Skeletal muscle satellite cell (primary cell): ENCODE data around the gene EMP1.

Experiments
- H3K27me3 ChIP-seq: 2 replicates; pipeline ENCODE4 v1.7.0; 2013; ENCODE audit warnings: low read length; ENCODE audit not compliant: control insufficient read depth, insufficient read depth
- H3K36me3 ChIP-seq: 2 replicates; pipeline ENCODE4 v1.7.0; 2013; ENCODE audit warnings: mild to moderate bottlenecking, control low read depth, low read length; ENCODE audit not compliant: insufficient read depth
- H3K4me1 ChIP-seq: 2 replicates; pipeline ENCODE4 v1.7.0; 2013; ENCODE audit warnings: low read length; ENCODE audit not compliant: control insufficient read depth, insufficient read depth
- H3K4me2 ChIP-seq: 2 replicates; pipeline ENCODE4 v1.7.0; 2013; ENCODE audit warnings: mild to moderate bottlenecking, low read length
- H3K4me3 ChIP-seq: 2 replicates; pipeline ENCODE4 v1.7.0; 2013; ENCODE audit warnings: low read length
- H3K9ac ChIP-seq: 2 replicates; pipeline ENCODE4 v1.7.0; 2013; ENCODE audit warnings: mild to moderate bottlenecking, low read depth, low read length, moderate library complexity
- H3K9me3 ChIP-seq: replicated peaks from 2 replicates; pipeline ENCODE4 v1.7.0; 2013; ENCODE audit warnings: mild to moderate bottlenecking, control low read depth, low read length

EMP1 gene

DNA sequence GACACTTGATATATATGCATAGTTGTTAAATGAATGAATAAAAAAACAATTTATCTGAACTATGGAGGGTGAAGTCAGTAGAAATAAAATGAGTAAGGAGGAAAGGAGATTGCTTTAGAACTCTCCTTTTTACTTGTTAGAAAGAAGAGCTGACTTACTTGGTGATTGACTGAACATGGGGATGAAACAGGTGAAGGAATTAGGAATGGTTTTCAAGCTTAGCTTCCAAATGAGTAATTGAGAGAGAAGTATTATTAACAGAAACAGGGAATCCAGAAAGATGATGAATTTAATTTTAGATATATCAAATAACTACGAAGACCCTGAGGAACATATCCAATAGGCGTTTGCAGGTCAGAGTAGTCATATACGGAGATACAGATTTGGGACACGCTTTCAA lies 33.6 kb upstream of the EMP1 start:
- H3K9ac ChIP-seq: no peak overlapping the region
- H3K27me3 ChIP-seq: no peaks in the 10 kb centered on the region
- H3K4me2 ChIP-seq: no peak overlapping the region
- peaks cover 12% of the 10 kb centered on the region for H3K4me1 ChIP-seq
- no peak overlapping the region for H3K4me3 ChIP-seq
- H3K36me3 ChIP-seq: no peaks in the 10 kb centered on the region
- H3K9me3 ChIP-seq: no peaks in the 10 kb centered on the region

DNA sequence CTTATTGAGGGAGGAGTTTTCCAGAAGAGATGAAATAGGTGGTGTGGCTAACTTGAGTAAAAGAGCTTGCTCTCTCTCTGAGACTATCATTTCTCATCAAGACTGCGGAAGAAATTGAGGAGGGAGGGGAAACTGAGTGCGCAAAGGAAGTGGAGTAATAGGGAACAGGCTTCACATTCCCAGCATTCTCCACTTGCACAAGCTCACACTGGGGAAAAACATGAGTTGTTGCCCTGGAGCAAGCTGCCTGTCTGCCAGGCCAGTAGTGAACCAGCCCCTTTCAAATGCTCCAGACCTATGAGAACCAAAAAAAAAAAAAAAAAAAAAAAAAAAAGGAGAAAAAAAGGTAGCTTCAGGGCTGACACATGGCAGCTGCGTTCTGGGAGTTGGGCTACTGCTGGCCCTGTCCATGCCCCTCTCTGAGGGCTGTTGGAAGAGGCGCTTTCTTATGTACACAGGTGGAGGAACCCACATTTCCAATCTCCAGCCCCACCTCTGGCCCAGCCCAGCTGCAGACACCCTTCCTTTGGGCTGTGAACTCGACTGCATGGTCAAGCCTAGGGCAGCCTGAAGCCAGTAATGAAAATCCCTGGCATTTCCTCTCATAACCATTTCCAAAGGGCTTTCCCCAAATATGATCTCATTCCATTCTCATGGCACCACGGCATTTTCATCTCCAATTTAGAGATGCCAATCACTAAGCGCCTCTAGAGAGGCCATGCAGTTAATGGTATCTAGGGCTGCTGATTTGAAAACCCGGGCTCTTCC lies 32.5 kb upstream of the EMP1 start:
- H3K4me3 ChIP-seq: no peak overlapping the region
- H3K36me3 ChIP-seq: no peaks in the 10 kb centered on the region
- no peaks in the 10 kb centered on the region for H3K9me3 ChIP-seq
- H3K9ac ChIP-seq: no peak overlapping the region
- no peak overlapping the region for H3K4me2 ChIP-seq
- peaks cover 12% of the 10 kb centered on the region for H3K4me1 ChIP-seq
- no peaks in the 10 kb centered on the region for H3K27me3 ChIP-seq

DNA sequence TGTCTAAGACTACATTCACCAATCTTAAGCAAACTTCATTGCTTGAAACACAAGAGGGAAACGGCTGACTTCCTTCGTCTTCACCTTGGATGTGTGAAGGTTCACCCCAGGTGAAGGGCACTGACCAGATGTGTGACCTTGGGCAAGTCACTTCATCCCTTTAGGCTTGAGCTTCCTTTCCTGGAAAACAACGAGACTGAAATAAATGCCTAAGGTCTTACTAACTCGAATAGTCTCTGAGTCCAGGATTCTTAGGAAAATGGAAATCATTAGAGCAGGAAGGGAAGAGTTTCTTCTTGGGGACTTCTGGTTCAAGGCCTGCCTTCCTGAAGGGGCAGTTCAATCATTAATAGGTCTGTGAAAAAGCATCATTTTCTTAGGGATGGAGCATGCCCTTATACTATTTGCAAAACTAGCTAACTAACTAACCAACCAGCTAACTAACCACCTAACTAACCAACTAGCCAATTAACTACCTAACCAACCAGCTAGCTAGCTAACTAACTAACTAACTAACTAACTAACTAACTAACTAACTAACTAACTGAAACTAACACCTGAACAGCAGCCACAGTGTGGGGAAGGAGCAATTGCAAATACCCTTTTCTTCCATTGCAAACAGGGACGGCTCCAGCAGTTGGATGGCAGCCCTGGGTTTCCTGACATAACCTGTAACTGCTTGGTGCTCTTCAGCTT lies 31.5 kb upstream of the EMP1 start:
- no peak overlapping the region for H3K9ac ChIP-seq
- no peaks in the 10 kb centered on the region for H3K36me3 ChIP-seq
- peaks cover 12% of the 10 kb centered on the region for H3K4me1 ChIP-seq
- no peaks in the 10 kb centered on the region for H3K27me3 ChIP-seq
- H3K4me3 ChIP-seq: no peak overlapping the region
- H3K4me2 ChIP-seq: no peak overlapping the region
- no peaks in the 10 kb centered on the region for H3K9me3 ChIP-seq

DNA sequence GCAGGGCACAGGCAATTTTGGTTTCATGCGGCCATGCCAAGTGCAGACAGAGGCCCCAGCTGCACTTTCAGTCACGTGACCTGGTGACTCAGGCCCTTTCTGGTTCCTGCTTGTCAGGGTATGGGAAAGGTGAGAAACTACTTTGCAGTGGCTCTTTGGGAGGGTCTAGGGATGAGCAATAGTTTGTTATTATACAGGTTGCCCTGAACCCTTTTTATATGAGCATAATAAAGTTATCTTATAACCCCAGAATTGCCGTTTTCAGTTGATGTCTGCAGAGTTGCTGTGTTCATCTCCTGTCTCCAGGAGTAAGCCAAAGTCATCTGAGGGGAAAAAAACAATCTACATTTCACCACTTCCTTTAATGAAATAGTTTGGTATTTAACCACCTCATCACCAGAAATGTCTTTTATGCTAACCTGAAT lies 30.9 kb upstream of the EMP1 start:
- Histone ChIP-seq H3K4me1 (peaks cover 12% of the 10 kb centered on the region), H3K4me3 (no peak overlapping the region), H3K9ac (no peak overlapping the region), H3K36me3 (no peaks in the 10 kb centered on the region), H3K9me3 (no peaks in the 10 kb centered on the region), H3K4me2 (no peak overlapping the region), H3K27me3 (no peaks in the 10 kb centered on the region)

DNA sequence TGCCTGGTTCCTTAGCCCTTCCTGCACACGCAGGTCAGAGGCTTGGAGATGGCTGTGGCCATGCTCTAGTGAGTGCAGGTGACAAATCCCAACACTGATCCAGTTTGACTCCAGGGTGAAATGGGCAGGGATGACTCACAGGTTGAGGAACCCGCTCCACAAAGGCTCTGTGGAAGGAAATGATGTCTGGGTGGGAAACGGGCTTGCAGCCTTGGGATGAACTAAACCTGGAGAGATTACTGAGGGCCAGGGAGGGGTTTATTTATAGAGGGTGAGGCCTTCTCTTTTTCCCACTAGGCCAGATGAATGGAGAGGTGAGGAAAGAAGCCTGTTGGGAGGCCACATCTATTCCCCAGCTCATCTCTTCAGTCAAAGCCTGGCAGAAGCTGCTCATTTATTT lies 29.3 kb upstream of the EMP1 start:
- Histone ChIP-seq H3K27me3 (no peaks in the 10 kb centered on the region), H3K9ac (no peak overlapping the region), H3K4me2 (no peak overlapping the region), H3K4me1 (peaks cover 24% of the 10 kb centered on the region), H3K36me3 (no peaks in the 10 kb centered on the region), H3K4me3 (no peak overlapping the region), H3K9me3 (no peaks in the 10 kb centered on the region)

DNA sequence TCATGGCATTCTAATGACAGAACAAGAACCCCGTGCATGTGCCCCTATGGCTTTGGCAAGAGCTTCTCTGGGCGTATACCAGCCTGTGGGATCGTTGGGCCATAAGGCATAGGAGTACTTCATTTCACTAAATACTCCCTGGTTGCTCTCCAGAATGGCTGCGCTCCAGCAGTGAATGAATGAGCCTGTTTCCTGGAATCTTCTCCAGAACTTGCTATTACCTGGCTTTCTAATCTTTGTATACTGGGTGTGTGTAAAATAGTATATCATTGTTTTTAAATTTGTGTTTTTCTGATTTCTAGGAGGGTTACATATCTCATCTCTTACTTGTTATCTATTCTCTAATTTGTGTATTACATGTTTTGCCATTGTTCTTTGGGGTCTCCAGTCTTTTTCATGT lies 28.6 kb upstream of the EMP1 start:
- no peak overlapping the region for H3K4me3 ChIP-seq
- H3K9me3 ChIP-seq: no peaks in the 10 kb centered on the region
- H3K9ac ChIP-seq: no peak overlapping the region
- H3K4me1 ChIP-seq: peaks cover 30% of the 10 kb centered on the region
- H3K27me3 ChIP-seq: no peaks in the 10 kb centered on the region
- no peak overlapping the region for H3K4me2 ChIP-seq
- no peaks in the 10 kb centered on the region for H3K36me3 ChIP-seq

DNA sequence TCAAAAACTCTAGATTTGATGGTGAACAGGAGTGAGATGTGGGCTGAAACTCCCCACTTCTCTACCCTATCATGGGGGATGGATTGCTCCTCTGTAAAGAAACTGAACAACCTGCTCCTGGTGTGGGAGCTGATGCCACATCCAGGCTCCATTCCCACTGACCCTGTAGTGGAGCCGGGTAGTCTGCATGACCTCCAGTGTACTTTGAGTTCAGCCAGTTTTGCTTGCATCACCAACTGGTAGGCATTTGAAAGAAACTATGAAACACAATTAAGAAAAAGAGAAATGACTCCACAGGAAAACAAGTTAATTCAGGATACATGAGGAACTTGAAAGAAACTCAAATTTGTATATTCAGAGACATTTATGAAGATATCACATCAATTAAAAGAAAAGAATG lies 27.3 kb upstream of the EMP1 start:
- Histone ChIP-seq H3K9me3 (no peaks in the 10 kb centered on the region), H3K9ac (no peak overlapping the region), H3K36me3 (no peaks in the 10 kb centered on the region), H3K27me3 (no peaks in the 10 kb centered on the region), H3K4me2 (no peak overlapping the region), H3K4me1 (peaks cover 44% of the 10 kb centered on the region), H3K4me3 (no peak overlapping the region)

DNA sequence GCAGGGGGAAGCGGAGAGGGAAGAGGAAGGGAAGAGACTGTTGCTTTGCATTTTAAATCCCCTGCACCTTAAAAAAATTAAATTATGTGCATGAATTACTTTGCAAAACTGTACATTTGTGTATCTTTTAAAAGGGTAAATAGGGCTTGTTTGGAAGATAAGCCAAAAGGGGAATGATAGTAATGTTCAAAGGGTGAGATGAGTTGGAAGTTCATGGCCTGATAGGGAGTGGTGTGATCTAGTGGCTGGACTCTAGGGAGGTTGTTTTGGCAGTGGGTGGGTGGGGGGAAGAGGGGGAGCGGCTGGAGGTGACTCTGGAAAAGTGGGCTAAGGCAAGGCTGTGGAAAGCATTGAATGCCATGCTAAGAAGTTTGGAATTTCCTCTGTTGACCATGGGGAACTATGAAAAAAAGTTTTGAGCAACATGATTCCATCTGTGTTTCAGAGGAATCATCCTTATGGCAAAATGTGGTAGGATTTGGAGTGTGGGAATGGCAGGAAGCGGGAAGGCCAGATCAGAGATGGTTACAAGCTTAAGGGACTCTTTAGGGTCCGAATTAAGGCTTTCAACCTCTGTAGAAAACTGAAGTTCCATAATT lies 25.5 kb upstream of the EMP1 start:
- Histone ChIP-seq H3K27me3 (no peaks in the 10 kb centered on the region), H3K9me3 (no peaks in the 10 kb centered on the region), H3K4me3 (no peak overlapping the region), H3K4me2 (no peak overlapping the region), H3K9ac (no peak overlapping the region), H3K36me3 (no peaks in the 10 kb centered on the region), H3K4me1 (peaks cover 47% of the 10 kb centered on the region)

DNA sequence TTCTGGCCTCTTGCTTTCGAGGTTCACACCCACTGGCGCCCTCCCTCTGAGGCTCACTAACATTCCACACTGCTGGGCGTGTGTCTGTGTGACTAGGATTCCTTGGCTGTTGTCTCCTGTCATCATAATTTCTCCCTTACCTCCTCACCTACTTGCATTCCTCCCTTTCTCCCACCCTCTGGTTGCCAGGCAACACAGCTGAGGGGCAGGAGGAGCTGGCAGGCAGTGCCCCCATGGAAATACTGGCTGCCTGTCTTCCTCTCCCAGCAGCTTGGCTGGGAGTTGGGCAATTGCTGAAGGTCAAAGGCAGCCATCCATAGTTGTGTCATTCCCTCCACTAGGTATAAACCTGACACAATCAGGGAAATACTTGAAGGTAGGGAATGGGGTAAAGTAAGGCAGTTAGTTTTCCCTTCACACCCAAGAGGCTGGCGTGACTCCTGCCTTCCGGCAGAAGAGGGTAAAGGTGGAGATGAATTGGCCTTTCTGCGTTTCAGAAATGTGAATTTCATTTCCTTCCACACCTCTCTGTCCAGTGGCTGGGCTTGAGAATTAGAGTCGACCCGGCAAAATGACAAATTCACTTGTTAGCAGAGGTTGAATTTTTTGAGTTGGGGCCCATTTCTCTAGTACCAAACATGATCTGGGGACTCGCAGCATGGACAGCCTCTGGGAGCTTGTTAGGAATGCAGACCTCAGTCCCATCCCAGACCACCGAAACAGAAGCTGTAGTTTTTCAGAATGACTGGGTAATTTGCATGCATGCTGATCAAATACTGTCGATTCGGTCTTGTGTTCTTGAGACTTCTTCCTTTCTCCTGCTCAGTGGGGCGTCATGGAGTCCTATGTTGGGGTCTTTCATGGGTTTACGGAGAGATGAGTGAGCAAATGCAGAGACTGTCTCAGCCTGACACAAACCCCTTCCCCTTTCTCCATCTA lies 24.3 kb upstream of the EMP1 start:
- Histone ChIP-seq H3K4me1 (peaks cover 50% of the 10 kb centered on the region), H3K9ac (no peak overlapping the region), H3K4me2 (no peak overlapping the region), H3K9me3 (no peaks in the 10 kb centered on the region), H3K27me3 (no peaks in the 10 kb centered on the region), H3K36me3 (no peaks in the 10 kb centered on the region), H3K4me3 (no peak overlapping the region)

DNA sequence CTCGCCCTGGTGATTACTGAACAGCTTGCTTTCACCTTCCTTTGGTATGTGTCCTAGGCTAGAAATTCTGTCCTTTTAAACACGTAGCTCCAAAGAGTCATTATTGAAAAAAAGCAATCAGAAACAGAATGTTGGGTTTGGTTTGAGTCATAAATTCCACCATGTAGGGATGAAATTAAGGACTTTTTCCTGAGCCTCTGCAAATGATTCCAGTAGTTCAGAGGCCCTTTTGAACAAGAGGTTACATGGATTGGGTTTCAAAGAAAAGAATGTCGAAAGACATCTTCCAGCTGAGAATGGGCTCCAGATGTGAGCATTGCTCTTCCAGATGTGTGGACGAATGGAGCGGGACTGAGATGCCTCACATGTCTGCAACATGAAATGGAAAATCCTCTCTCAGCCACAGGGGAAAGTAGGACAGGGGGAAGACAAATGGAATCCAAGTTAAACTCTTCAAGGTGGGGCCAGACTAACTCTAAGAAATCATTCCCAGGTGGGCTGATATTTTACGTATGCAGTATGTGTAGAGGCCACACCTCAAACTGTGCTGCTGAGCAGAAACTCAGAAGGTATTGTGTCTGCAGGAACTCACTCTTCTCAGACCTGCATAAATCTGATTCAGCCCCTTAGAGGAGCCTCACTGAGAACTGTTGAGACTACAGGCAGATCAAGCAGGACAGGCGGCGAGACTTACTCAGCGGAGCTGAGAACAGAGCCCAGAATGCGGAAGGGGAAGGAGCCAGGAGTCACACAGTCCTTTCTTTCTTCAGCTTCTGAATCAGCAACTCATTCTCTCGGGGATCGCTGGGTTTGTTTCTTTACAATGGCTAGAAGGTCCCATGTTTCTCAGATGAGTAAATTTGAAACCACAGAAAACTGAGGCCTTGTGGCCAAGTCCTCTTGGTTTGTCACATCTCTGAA lies 23.3 kb upstream of the EMP1 start:
- peaks cover 50% of the 10 kb centered on the region for H3K4me1 ChIP-seq
- H3K9ac ChIP-seq: peak overlapping the region; percentile 15
- no peak overlapping the region for H3K4me3 ChIP-seq

More for the DNA sequence above, 23.3 kb upstream of the EMP1 start:
- Histone ChIP-seq H3K9me3 (no peaks in the 10 kb centered on the region), H3K27me3 (no peaks in the 10 kb centered on the region), H3K36me3 (no peaks in the 10 kb centered on the region), H3K4me2 (no peak overlapping the region)
